SK-N-SH (cell line): Measurements from ENCODE around the gene SIRPA. TPM values are rescaled to one million over a fixed set of nuclear protein-coding genes. Genes with fewer than 3 reads are reported as not detected.

ENCODE experiments used
- CTCF ChIA-PET: fragments of 300-600, 350-600 bp; formaldehyde crosslinking; extraction: SDS; loops from one replicate; lab custom pipeline; 2021; lab: Yijun Ruan, JAX
- POLR2A ChIA-PET: fragments of 350-600 bp; sonication (Branson Sonifier 250); formaldehyde crosslinking; extraction: SDS; loops from one replicate; lab custom pipeline; 2020; ENCODE audit warnings: antibody characterized with exemption, inconsistent platforms; lab: Yijun Ruan, JAX
- DNase-seq: peaks from one replicate; pipeline ENCODE4 v3.0.0; 2012
- H2AFZ ChIP-seq: fragments of 200-600 bp; sonication (generic); 2 replicates; pipeline ENCODE4 v1.8.1; 2016; ENCODE audit warnings: antibody characterized with exemption, mild to moderate bottlenecking, low read depth
- H3F3A ChIP-seq: fragments of 200-600 bp; sonication (generic); replicated peaks from 2 replicates; pipeline ENCODE3; 2016; ENCODE audit warnings: antibody characterized with exemption, mild to moderate bottlenecking; ENCODE audit not compliant: insufficient read depth
- H3K27ac ChIP-seq, 2 experiments: fragments of 200-500 bp in 1 of 2; fragments of 200-600 bp in 1 of 2; sonication (Bioruptor generic) in 1 of 2; sonication (generic), shearing (Covaris generic) in 1 of 2; 2 replicates each; pipeline versions ENCODE4 v1.5.1 to v1.6.1; 2014 to 2016; ENCODE audit warnings: low read depth in 2 of 2, inconsistent platforms in 1 of 2, low read length in 1 of 2, mild to moderate bottlenecking in 1 of 2, mixed read lengths in 1 of 2
- H3K27me3 ChIP-seq: fragments of 200-600 bp; sonication (generic), shearing (Covaris generic); 2 replicates; pipeline ENCODE4 v1.6.1; 2016; ENCODE audit warnings: mixed run types; ENCODE audit not compliant: insufficient read depth
- H3K36me3 ChIP-seq, 2 experiments: fragments of 200-500 bp in 1 of 2; fragments of 200-600 bp in 1 of 2; sonication (Bioruptor generic) in 1 of 2; sonication (generic) in 1 of 2; replicated peaks in 1 of 2; 2 replicates each; pipeline versions ENCODE3 to v1.5.1; 2014 to 2016; ENCODE audit warnings: low read length in 1 of 2, mild to moderate bottlenecking in 1 of 2; ENCODE audit not compliant: insufficient read depth in 2 of 2, control insufficient read depth in 1 of 2
- H3K4me1 ChIP-seq, 2 experiments: fragments of 200-500 bp in 1 of 2; fragments of 200-600 bp in 1 of 2; sonication (Bioruptor generic) in 1 of 2; sonication (generic), shearing (Covaris generic) in 1 of 2; 2 replicates each; pipeline versions ENCODE4 v1.5.1 to v1.6.1; 2014 to 2016; ENCODE audit warnings: low read depth in 1 of 2, low read length in 1 of 2, mixed run types in 1 of 2; ENCODE audit not compliant: insufficient read depth in 2 of 2, control insufficient read depth in 1 of 2
- H3K4me2 ChIP-seq: fragments of 200-600 bp; sonication (generic), shearing (Covaris generic); 2 replicates; pipeline ENCODE4 v1.6.1; 2017; ENCODE audit warnings: mixed run types
- H3K4me3 ChIP-seq, 2 experiments: fragments of 200-500 bp in 1 of 2; fragments of 200-600 bp in 1 of 2; sonication (Bioruptor generic) in 1 of 2; sonication (generic), shearing (Covaris generic) in 1 of 2; 2 replicates each; pipeline versions ENCODE4 v1.5.1 to v1.8.1; 2014 to 2016; ENCODE audit warnings: low read depth in 2 of 2, inconsistent platforms in 1 of 2, low read length in 1 of 2, mild to moderate bottlenecking in 1 of 2, mixed read lengths in 1 of 2, moderate library complexity in 1 of 2
- H3K79me2 ChIP-seq: fragments of 200-600 bp; sonication (generic); 2 replicates; pipeline ENCODE4 v1.8.1; 2017; ENCODE audit warnings: mild to moderate bottlenecking; ENCODE audit not compliant: insufficient read depth
- H3K9ac ChIP-seq: fragments of 200-600 bp; sonication (generic); 2 replicates; pipeline ENCODE4 v1.6.1; 2017; ENCODE audit warnings: mixed run types
- H3K9me2 ChIP-seq: fragments of 200-600 bp; sonication (generic); 2 replicates; pipeline ENCODE4 v1.6.1; 2017; ENCODE audit warnings: mixed run types
- H3K9me3 ChIP-seq: fragments of 200-600 bp; sonication (generic); 2 replicates; pipeline ENCODE4 v1.6.1; 2017; ENCODE audit warnings: mixed run types, mild to moderate bottlenecking, moderate library complexity
- H4K20me1 ChIP-seq: fragments of 200-600 bp; sonication (generic); 2 replicates; pipeline ENCODE4 v1.6.1; 2017; ENCODE audit warnings: mild to moderate bottlenecking, mixed run types; ENCODE audit not compliant: insufficient read depth
- ELF1 ChIP-seq: IDR thresholded peaks from 2 replicates; pipeline ENCODE4 v1.4.0; 2012
- EP300 ChIP-seq, 2 experiments: IDR thresholded peaks; 2 replicates each; pipeline versions ENCODE4 v1.4.0 to v1.6.1; 2012; ENCODE audit warnings: borderline replicate concordance in 1 of 2, low read depth in 1 of 2, low read length in 1 of 2
- FOSL2 ChIP-seq: IDR thresholded peaks from 2 replicates; pipeline ENCODE4 v1.4.0; 2012; ENCODE audit warnings: low read depth, mild to moderate bottlenecking, moderate library complexity, borderline replicate concordance
- FOXJ3 ChIP-seq: sonication (generic); formaldehyde crosslinking; IDR thresholded peaks from 2 replicates; pipeline ENCODE4 v1.5.1; 2020; ENCODE audit warnings: mild to moderate bottlenecking, missing genetic modification reagents
- FOXM1 ChIP-seq: IDR thresholded peaks from 2 replicates; pipeline ENCODE4 v1.4.0; 2012; ENCODE audit warnings: low read depth, mild to moderate bottlenecking
- GABPA ChIP-seq: IDR thresholded peaks from 2 replicates; pipeline ENCODE4 v1.4.0; 2012; ENCODE audit warnings: low read depth, mild to moderate bottlenecking
- JUND ChIP-seq: IDR thresholded peaks from 2 replicates; pipeline ENCODE4 v1.4.0; 2012
- MEF2A ChIP-seq: IDR thresholded peaks from 2 replicates; pipeline ENCODE4 v1.4.0; 2012; ENCODE audit warnings: low read depth, borderline replicate concordance
- MXI1 ChIP-seq: IDR thresholded peaks from 2 replicates; pipeline ENCODE4 v1.6.1; 2012; ENCODE audit warnings: mild to moderate bottlenecking, low read depth, low read length, improper control_type of control experiment
- NFIC ChIP-seq: IDR thresholded peaks from 2 replicates; pipeline ENCODE4 v1.4.0; 2012; ENCODE audit warnings: borderline replicate concordance
- NRF1 ChIP-seq: IDR thresholded peaks from 2 replicates; pipeline ENCODE4 v1.6.1; 2012; ENCODE audit warnings: low read depth, mild to moderate bottlenecking, low read length
- POLR2AphosphoS5 ChIP-seq: IDR thresholded peaks from 2 replicates; pipeline ENCODE4 v1.6.1; 2012; ENCODE audit warnings: low read depth, low read length
- SMC3 ChIP-seq: IDR thresholded peaks from 2 replicates; pipeline ENCODE4 v1.6.1; 2012; ENCODE audit warnings: low read depth, low read length, improper control_type of control experiment
- TAF1 ChIP-seq: IDR thresholded peaks from 2 replicates; pipeline ENCODE4 v1.6.1; 2012; ENCODE audit warnings: low read depth, mild to moderate bottlenecking, low read length, moderate library complexity, borderline replicate concordance
- TCF12 ChIP-seq: IDR thresholded peaks from 2 replicates; pipeline ENCODE4 v1.4.0; 2012
- TEAD4 ChIP-seq: IDR thresholded peaks from 2 replicates; pipeline ENCODE4 v1.4.0; 2012; ENCODE audit warnings: mild to moderate bottlenecking, borderline replicate concordance; ENCODE audit not compliant: insufficient read depth
- YY1 ChIP-seq: IDR thresholded peaks from 2 replicates; pipeline ENCODE4 v1.4.0; 2012; ENCODE audit warnings: low read depth, mild to moderate bottlenecking
- WGBS: methylation state at CpG from one replicate; pipeline ENCODE4 v1.1.6; 2017; ENCODE audit warnings: low lambda C conversion rate; 5-methylcytosine and 5-hydroxymethylcytosine counted together
- polyA plus RNA-seq, 3 experiments: library from polyadenylated mRNA; depleted of rRNA; stranded (reverse); fragments of >200 nt; gene quantifications; 2 replicates each; pipeline ENCODE4 v1.2.3, GENCODE V29; 2012
- TF ChIP-seq, protein P1 (sequence below): IDR thresholded peaks from 2 replicates; pipeline ENCODE4 v1.4.0; 2012; ENCODE audit warnings: low read depth
- TF ChIP-seq, protein P2 (sequence below): IDR thresholded peaks from 2 replicates; pipeline ENCODE4 v1.4.0; 2012; ENCODE audit warnings: low read depth, borderline replicate concordance
- TF ChIP-seq, protein P3 (sequence below): IDR thresholded peaks from 2 replicates; pipeline ENCODE4; 2012
- TF ChIP-seq, protein P4 (sequence below): IDR thresholded peaks from 2 replicates; pipeline ENCODE4 v1.4.0; 2012; ENCODE audit warnings: low read depth, borderline replicate concordance
- TF ChIP-seq, protein P5 (sequence below): fragments of 150-350 bp; IDR thresholded peaks from 2 replicates; pipeline ENCODE4 v1.6.1; 2017; ENCODE audit warnings: antibody characterized with exemption, low read length, low read depth, borderline replicate concordance

SIRPA gene
- polyA plus RNA-seq, 1 of the 3 experiments (the other 2 are of a cell fraction), result 9.1 TPM

DNA sequence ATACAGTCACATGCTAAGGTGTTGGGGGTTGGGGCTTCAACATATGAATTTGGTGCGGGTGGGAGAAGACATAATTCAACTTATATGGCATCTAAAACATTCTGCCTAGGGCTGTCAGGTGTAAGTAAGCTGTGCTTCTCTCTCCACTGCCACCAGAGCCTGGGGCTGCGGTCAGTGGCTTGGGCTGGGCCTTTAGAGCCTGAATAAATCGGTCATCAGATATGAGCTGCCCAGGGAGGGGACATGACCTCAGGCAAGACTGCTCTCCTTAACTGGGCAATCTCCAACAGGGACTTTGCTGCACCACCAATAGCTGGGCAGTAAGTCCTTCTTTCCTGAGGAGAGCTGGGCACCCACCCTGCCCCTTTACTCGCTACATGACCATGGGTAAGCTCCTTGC is 24.9 kb upstream of the SIRPA start:
- POLR2A ChIA-PET, result no interaction called here
- CTCF ChIA-PET, result no interaction called here

DNA sequence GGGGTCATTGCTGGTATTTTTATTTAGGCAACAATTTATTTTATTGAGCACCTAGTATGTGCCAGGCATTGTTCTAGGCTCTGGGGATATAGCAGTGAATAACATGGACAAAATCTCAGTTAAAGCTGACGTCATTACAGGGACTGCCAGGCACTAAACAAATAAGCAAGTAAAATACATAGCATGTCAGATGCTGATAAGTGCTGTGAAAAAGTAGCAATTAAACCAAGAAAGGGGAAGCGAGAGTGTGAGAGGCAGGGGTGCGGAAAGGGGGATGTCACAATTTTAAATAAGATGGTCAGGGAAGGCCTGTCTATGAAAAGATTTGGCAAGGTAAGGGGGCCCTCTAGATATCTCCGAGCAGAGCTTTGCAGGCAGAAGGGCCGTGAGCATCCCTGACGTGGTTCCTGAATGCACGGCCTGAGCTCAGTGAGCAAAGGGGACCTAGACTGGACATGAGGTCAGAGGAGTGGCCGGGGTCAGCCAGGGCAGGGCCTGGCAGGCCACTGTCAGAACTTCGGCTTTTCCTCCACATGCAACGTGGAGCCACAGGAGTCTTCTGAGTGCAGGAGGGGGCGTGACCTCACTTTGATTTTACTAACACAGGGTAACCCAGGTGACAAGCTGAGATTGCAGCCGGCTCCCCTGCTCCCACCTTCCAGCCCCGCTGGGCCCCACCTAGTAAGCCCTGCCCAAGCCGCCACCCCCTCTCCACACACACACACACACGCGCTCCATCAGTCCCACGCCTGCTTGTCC is 24.2 kb upstream of the SIRPA start:
- no peak overlapping the region for H3K27ac ChIP-seq
- H3K9ac ChIP-seq, result no peak overlapping the region
- H3K36me3 ChIP-seq, result no peaks in the 10 kb centered on the region
- no peaks in the 10 kb centered on the region for H4K20me1 ChIP-seq
- peaks cover 0 to 15% of the 10 kb centered on the region in 2 experiments; a peak in 1 of 4 replicates for H3K4me1 ChIP-seq
- H3F3A ChIP-seq, result no peaks in the 10 kb centered on the region
- H3K4me3 ChIP-seq, result no peak overlapping the region
- no peaks in the 10 kb centered on the region for H3K27me3 ChIP-seq
- CTCF ChIA-PET, result no interaction called here
- H3K4me2 ChIP-seq, result no peak overlapping the region
- no peaks in the 10 kb centered on the region for H3K9me3 ChIP-seq
- no peaks in the 10 kb centered on the region for H3K9me2 ChIP-seq
- WGBS, result 86% methylated on average over 11 of the region's 17 CpGs
- no peaks in the 10 kb centered on the region for H3K79me2 ChIP-seq
- DNase-seq, result no peak
- POLR2A ChIA-PET, result no interaction called here
- no peak overlapping the region for H2AFZ ChIP-seq
- TF ChIP-seq TAF1 (no peak), EP300 (IDR thresholded peaks at IDR 0.05; ENCODE audit: borderline replicate concordance in 1 of 2, low read depth in 1 of 2, low read length in 1 of 2) (no peak), MEF2A (no peak), GABPA (no peak), FOXM1 (no peak), JUND (no peak), SMC3 (no peak), FOSL2 (no peak), NFIC (no peak), FOXJ3 (CRISPR knock-in tag) (no peak), POLR2AphosphoS5 (no peak), TEAD4 (no peak), YY1 (no peak), ELF1 (no peak), MXI1 (no peak), TCF12 (no peak), NRF1 (no peak)
- TF ChIP-seq, protein P1, sequence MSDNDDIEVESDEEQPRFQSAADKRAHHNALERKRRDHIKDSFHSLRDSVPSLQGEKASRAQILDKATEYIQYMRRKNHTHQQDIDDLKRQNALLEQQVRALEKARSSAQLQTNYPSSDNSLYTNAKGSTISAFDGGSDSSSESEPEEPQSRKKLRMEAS, result no peak
- TF ChIP-seq, protein P2, sequence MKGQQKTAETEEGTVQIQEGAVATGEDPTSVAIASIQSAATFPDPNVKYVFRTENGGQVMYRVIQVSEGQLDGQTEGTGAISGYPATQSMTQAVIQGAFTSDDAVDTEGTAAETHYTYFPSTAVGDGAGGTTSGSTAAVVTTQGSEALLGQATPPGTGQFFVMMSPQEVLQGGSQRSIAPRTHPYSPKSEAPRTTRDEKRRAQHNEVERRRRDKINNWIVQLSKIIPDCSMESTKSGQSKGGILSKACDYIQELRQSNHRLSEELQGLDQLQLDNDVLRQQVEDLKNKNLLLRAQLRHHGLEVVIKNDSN, result no peak

More for the DNA sequence above, 24.9 kb upstream of the SIRPA start:
- Histone ChIP-seq H4K20me1 (no peaks in the 10 kb centered on the region), H3K27me3 (no peaks in the 10 kb centered on the region), H3K79me2 (no peaks in the 10 kb centered on the region), H3K9me3 (no peaks in the 10 kb centered on the region), H3K36me3 (no peaks in the 10 kb centered on the region), H3K4me3 (no peak overlapping the region), H3K9me2 (no peaks in the 10 kb centered on the region), H3K9ac (no peak overlapping the region), H3F3A (no peaks in the 10 kb centered on the region), H3K27ac (no peak overlapping the region), H3K4me2 (no peak overlapping the region), H3K4me1 (peaks cover 0 to 9% of the 10 kb centered on the region in 2 experiments; a peak in 1 of 4 replicates), H2AFZ (no peak overlapping the region)
- TF ChIP-seq MEF2A, result no peak
- TF ChIP-seq TCF12, result no peak
- no peak for TF ChIP-seq GABPA
- no peak for TF ChIP-seq MXI1
- TF ChIP-seq, protein P3, sequence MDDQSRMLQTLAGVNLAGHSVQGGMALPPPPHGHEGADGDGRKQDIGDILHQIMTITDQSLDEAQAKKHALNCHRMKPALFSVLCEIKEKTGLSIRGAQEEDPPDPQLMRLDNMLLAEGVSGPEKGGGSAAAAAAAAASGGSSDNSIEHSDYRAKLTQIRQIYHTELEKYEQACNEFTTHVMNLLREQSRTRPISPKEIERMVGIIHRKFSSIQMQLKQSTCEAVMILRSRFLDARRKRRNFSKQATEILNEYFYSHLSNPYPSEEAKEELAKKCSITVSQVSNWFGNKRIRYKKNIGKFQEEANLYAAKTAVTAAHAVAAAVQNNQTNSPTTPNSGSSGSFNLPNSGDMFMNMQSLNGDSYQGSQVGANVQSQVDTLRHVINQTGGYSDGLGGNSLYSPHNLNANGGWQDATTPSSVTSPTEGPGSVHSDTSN, result no peak
- TF ChIP-seq, protein P4, sequence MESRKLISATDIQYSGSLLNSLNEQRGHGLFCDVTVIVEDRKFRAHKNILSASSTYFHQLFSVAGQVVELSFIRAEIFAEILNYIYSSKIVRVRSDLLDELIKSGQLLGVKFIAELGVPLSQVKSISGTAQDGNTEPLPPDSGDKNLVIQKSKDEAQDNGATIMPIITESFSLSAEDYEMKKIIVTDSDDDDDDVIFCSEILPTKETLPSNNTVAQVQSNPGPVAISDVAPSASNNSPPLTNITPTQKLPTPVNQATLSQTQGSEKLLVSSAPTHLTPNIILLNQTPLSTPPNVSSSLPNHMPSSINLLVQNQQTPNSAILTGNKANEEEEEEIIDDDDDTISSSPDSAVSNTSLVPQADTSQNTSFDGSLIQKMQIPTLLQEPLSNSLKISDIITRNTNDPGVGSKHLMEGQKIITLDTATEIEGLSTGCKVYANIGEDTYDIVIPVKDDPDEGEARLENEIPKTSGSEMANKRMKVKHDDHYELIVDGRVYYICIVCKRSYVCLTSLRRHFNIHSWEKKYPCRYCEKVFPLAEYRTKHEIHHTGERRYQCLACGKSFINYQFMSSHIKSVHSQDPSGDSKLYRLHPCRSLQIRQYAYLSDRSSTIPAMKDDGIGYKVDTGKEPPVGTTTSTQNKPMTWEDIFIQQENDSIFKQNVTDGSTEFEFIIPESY, result no peak
- TF ChIP-seq, protein P5, sequence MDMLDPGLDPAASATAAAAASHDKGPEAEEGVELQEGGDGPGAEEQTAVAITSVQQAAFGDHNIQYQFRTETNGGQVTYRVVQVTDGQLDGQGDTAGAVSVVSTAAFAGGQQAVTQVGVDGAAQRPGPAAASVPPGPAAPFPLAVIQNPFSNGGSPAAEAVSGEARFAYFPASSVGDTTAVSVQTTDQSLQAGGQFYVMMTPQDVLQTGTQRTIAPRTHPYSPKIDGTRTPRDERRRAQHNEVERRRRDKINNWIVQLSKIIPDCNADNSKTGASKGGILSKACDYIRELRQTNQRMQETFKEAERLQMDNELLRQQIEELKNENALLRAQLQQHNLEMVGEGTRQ, result no peak
- DNase-seq, result no peak
- WGBS, result 81% methylated on average over 4 of the region's 4 CpGs
